Adrenal gland (tissue), 19 donors: ENCODE results near the gene ITPRID1. TPM values are rescaled to one million over a fixed set of nuclear protein-coding genes. Genes with fewer than 3 reads are reported as not detected.
"Not testable (repeated sequence)": the region's sequence is repeated elsewhere in the genome, so short reads cannot be mapped to it uniquely, and the experiment has no call there.

Source experiments
- DNase-seq, 7 donors: peaks; one replicate each; pipeline ENCODE4 v3.0.0-alpha.2; 2019 to 2020
- H3K27ac ChIP-seq, 5 donors: fragments of 200-600 bp; sonication (generic) in 4 of 5; 1 replicate in 3 of 5; 2 replicates in 2 of 5; pipeline versions ENCODE4 v1.5.1 to v1.8.0; 2016 to 2020; ENCODE audit warnings: mild to moderate bottlenecking in 1 of 5
- H3K27me3 ChIP-seq: fragments of 200-600 bp; 2 replicates; pipeline ENCODE4 v1.8.0; 2021
- H3K36me3 ChIP-seq, 2 donors: fragments of 200-600 bp; replicated peaks in 1 of 2; 1 replicate in 1 of 2; 2 replicates in 1 of 2; pipeline versions ENCODE4 v1.5.1 to v1.8.0; 2018 to 2022
- H3K4me1 ChIP-seq, 2 donors: fragments of 200-600 bp; replicated peaks in 1 of 2; 1 replicate in 1 of 2; 2 replicates in 1 of 2; pipeline versions ENCODE4 v1.5.1 to v1.8.0; 2018 to 2021
- H3K4me3 ChIP-seq, 4 donors: fragments of 200-600 bp; sonication (generic) in 3 of 4; one replicate each; pipeline ENCODE4 v1.5.1; 2016 to 2018
- H3K9me3 ChIP-seq, 3 donors: fragments of 200-600 bp; sonication (generic) in 1 of 3; replicated peaks in 1 of 3; 1 replicate in 2 of 3; 2 replicates in 1 of 3; pipeline versions ENCODE4 v1.5.1 to v1.8.0; 2016 to 2021
- POLR2A ChIP-seq, 2 donors: fragments of 450-650 bp; IDR thresholded peaks; one replicate each; pipeline ENCODE4 v1.6.1; 2017; ENCODE audit warnings: antibody characterized with exemption in 2 of 2, mild to moderate bottlenecking in 2 of 2, moderate library complexity in 1 of 2
- WGBS, 4 donors: extraction: QIAGEN DNeasy Blood & Tissue Kit in 2 of 4; methylation state at CpG; one replicate each; pipeline versions ENCODE4 v1.1.5 to v1.1.7; 2013 to 2017; 5-methylcytosine and 5-hydroxymethylcytosine counted together
- intact Hi-C, 2 donors: fragments of 100-400 bp; cut with DNase I; formaldehyde crosslinking; loops; one replicate each; pipeline versions ENCODE4 v1.14.1 to v1.15.0; 2022 to 2023
- long read RNA-seq, 10 donors: library from polyadenylated mRNA in 3 of 10; unstranded in 2 of 10; stranded (forward) in 1 of 10; transcript quantifications; one replicate each; pipeline ENCODE4 v2.0.0 and lab custom pipeline, GENCODE V29; 2021 to 2026
- polyA plus RNA-seq, 3 donors: library from polyadenylated mRNA; stranded (reverse); fragments of 200-250 nt in 2 of 3; fragments of 350-450 nt in 1 of 3; fragmentation: Illumina TruSeq in 1 of 3; extraction: RNeasy Lipid Tissue Mini Kit (QIAGEN cat#74804) in 1 of 3; gene quantifications; one replicate each; pipeline ENCODE4 v1.2.3, GENCODE V29; 2013 to 2014
- total RNA-seq, 9 donors: library from RNA; depleted of rRNA in 4 of 9; stranded (reverse); fragments of >200 nt in 4 of 9; fragments of 120-200 nt in 1 of 9; fragmentation: NEBNext Ultra II Directional in 1 of 9; extraction: Animal tissue kit (Norgen Biotek cat#: 25700) in 1 of 9; gene quantifications; one replicate each; pipeline versions ENCODE4 v1.1.0 to v1.2.4, GENCODE V29; 2013 to 2023
- TF ChIP-seq, protein P1 (sequence below), 6 experiments: fragments of 450-650 bp in 4 of 6; fragments of 200-600 bp in 2 of 6; sonication (generic) in 1 of 6; IDR thresholded peaks; 1 replicate in 5 of 6; 2 replicates in 1 of 6; pipeline versions ENCODE4 v1.5.1 to v1.8.0; 2016 to 2021; ENCODE audit warnings: antibody characterized with exemption in 6 of 6, mild to moderate bottlenecking in 2 of 6, moderate library complexity in 1 of 6
- donor health status: healthy with polysubstance abuse.
- donor health status: Bipolar disorder and iron deficiency.
- donor health status: DM: yes; HTN: yes; CAD: no.
- donor health status: DM: no; HTN: no; CAD: no.
- donor health status: DM: no; HTN: no; CAD: no.
- donor health status: DM: yes; HTN: yes; CAD: no.

ITPRID1 gene
- total RNA-seq: under 1 TPM in 1 of 9 donors, not detected in 8; 0.06 TPM
- not detected for polyA plus RNA-seq
- long read RNA-seq, donor 1: 0 reads
- long read RNA-seq, donor 2: 0 reads
- long read RNA-seq, donor 3: 0 reads
- long read RNA-seq, donor 4: 0 reads
- long read RNA-seq, donor 5: 0 reads
- long read RNA-seq, donor 6: 0 reads
- long read RNA-seq, donor 7: 0 reads
- long read RNA-seq, donor 8: 0 reads
- long read RNA-seq, donor 9: 0 reads
- long read RNA-seq, donor 10: 0 reads

DNA sequence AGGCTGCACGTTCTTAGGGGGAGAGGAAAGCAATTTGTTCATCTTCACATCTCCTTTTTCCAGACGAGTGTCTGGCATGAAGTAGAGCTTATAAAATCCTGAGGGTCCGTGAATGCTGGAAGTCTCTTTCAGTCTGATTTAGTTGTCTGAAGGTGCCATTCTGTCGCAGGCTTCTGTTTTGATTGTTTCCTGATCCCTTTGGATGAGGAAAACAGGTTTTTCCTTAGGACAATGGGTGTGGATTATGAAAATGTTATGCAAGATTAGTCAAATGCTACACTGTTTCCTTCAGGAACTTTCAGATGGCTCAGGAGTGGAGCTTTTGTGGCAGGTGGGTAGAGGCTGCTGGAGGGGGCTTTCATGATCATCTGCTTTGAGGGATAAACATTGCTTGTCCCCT lies at the start of gene ITPRID1:
Gene ITPRID1 (plus strand): TSS at position 301 of the 400 bp plus-strand sequence. CDS start 38,935 bp downstream, outside the sequence.
- 31 to 58% (median 54%) methylated on average over 4 of the region's 4 CpGs for WGBS, 4 donors
- H3K4me3 ChIP-seq: no peak within 1 kb of the TSS
- H3K27ac ChIP-seq: no peak within 1 kb of the TSS
- H3K27me3 ChIP-seq: no peaks in the 10 kb centered on the region
- no peak for TF ChIP-seq POLR2A (IDR thresholded peaks at IDR 0.05)
- TF ChIP-seq, protein P1, sequence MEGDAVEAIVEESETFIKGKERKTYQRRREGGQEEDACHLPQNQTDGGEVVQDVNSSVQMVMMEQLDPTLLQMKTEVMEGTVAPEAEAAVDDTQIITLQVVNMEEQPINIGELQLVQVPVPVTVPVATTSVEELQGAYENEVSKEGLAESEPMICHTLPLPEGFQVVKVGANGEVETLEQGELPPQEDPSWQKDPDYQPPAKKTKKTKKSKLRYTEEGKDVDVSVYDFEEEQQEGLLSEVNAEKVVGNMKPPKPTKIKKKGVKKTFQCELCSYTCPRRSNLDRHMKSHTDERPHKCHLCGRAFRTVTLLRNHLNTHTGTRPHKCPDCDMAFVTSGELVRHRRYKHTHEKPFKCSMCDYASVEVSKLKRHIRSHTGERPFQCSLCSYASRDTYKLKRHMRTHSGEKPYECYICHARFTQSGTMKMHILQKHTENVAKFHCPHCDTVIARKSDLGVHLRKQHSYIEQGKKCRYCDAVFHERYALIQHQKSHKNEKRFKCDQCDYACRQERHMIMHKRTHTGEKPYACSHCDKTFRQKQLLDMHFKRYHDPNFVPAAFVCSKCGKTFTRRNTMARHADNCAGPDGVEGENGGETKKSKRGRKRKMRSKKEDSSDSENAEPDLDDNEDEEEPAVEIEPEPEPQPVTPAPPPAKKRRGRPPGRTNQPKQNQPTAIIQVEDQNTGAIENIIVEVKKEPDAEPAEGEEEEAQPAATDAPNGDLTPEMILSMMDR (IDR thresholded peaks at IDR 0.05): no peak
- no peaks in the 10 kb centered on the region for H3K9me3 ChIP-seq
- intact Hi-C loops: no loop called here
- H3K4me1 ChIP-seq: no peaks in the 10 kb centered on the region
- DNase-seq: no peak
- no peaks in the 10 kb centered on the region for H3K36me3 ChIP-seq

DNA sequence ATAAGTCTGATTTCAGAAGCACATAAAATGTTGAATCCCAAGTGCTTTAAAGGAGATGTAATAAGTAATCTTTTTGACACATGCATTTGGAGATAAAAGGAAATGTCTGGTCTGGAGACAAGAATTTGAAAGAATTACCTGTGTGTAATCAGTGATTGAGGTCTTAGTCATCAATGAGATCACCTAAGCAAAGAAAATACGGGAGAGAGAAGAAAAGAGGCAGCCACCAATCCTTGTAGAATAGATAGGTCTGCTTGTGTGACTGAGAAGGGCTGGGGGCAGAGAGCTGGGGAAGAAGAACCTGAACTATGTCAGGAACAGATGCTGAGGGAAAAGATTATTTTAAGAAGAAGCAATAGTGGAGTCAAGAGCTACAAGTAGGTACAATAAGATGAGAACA lies 49.3 kb upstream of the ITPRID1 start:
- no peaks in the 10 kb centered on the region for H3K9me3 ChIP-seq
- TF ChIP-seq POLR2A (IDR thresholded peaks at IDR 0.05): no peak
- no peaks in the 10 kb centered on the region for H3K36me3 ChIP-seq
- H3K4me3 ChIP-seq: no peak overlapping the region
- no peaks in the 10 kb centered on the region for H3K27me3 ChIP-seq
- no peaks in the 10 kb centered on the region for H3K4me1 ChIP-seq
- 43 to 65% (median 49%) methylated on average over 1 of the region's 1 CpG for WGBS, 4 donors
- DNase-seq: no peak
- H3K27ac ChIP-seq: no peak overlapping the region
- intact Hi-C loops: no loop called here

DNA sequence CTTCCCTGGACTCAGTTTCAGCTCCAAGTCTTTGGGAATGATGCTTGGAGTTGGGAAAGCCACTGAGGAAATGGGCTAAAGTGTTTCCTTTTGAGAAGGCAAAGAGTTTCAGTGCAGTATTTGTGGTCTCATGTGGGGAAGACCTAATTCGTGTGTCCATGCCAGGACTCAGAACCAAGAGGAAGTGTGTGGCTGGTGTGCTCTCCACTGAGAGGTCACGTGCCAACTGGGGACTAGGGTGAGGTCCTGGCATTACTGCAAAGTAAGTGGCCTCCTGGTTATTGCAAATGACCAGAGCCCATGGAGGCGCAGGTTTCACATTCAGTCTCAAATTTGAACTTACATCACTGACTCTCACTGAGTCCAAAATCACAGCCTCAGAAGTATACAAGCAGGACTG lies 48.6 kb upstream of the ITPRID1 start:
- TF ChIP-seq, protein P1 (IDR thresholded peaks at IDR 0.05): no peak
- no peak for TF ChIP-seq POLR2A (IDR thresholded peaks at IDR 0.05)
- Histone ChIP-seq H3K36me3 (no peaks in the 10 kb centered on the region), H3K27ac (no peak overlapping the region), H3K4me3 (no peak overlapping the region), H3K27me3 (no peaks in the 10 kb centered on the region), H3K9me3 (no peaks in the 10 kb centered on the region), H3K4me1 (no peaks in the 10 kb centered on the region)
- intact Hi-C loops: no loop called here
- DNase-seq: peak in 1 of 7 donors; percentile 10
- WGBS, 4 donors: 51 to 82% (median 59%) methylated on average over 3 of the region's 3 CpGs

DNA sequence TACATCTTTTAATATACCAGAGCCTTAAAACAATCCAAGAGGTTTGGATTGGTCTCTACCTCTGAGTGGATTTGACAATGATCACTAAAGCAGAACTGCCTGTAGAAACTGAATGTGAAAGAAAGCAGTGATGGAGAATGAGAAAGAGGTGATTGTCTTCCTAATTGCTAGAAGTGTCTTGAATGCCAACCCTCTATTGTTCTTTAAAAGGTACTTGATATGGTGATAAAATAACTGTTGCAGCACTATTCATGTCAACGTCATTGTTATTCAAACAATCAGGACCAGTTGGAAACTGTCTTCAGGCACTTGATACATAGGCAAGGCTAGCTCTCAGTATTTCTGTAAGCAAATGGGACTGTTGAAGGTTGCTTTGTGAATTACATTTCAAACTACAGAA lies 47.9 kb upstream of the ITPRID1 start:
- 21 to 32% (median 24%) methylated on average over 1 of the region's 1 CpG for WGBS, 4 donors

DNA sequence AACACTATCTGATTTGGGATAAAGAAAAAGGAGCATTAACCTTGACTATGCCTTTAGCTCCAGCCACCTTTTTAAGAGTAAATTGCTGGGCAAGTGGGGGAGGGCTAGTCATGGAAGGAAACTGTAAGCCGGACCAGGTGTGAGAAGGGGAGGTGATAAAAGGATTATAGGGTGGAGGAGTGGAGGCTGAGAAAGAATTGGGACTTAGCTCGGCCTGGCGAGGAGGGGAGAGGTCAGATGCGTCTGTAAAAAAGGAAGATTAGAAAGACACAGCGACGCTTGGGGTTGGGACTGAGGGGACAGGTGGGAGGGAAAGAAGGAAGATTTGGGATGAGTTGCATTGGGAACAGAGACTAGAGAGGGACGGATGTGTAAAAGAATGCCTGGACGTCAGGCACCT lies 43.0 kb upstream of the ITPRID1 start:
- intact Hi-C loops, H3K27me3 ChIP-seq, H3K36me3 ChIP-seq, H3K9me3 ChIP-seq, DNase-seq, H3K4me3 ChIP-seq, H3K27ac ChIP-seq, H3K4me1 ChIP-seq: not testable (repeated sequence)
- 49 to 63% (median 57%) methylated on average over 8 of the region's 8 CpGs for WGBS, 4 donors

More for the DNA sequence above, 47.9 kb upstream of the ITPRID1 start:
- DNase-seq: no peak
- Histone ChIP-seq H3K4me3 (no peak overlapping the region), H3K27ac (no peak overlapping the region), H3K27me3 (no peaks in the 10 kb centered on the region), H3K36me3 (no peaks in the 10 kb centered on the region), H3K9me3 (no peaks in the 10 kb centered on the region), H3K4me1 (no peaks in the 10 kb centered on the region)
- intact Hi-C loops: no loop called here
- TF ChIP-seq POLR2A (IDR thresholded peaks at IDR 0.05): no peak
- TF ChIP-seq, protein P1 (IDR thresholded peaks at IDR 0.05): no peak
